HG03571 (cell line): ENCODE results near the gene IFT122.

Source experiments
- ATAC-seq: cut with Tn5 transposase; IDR thresholded peaks from one replicate; pipeline ENCODE4 v1.9.1; 2021; ENCODE audit not compliant: unreplicated experiment

IFT122 gene

GRCh38 chr3:129439226-129439816, 703 bp upstream of the IFT122 start:
- ATAC-seq, result peak; percentile 7

DNA sequence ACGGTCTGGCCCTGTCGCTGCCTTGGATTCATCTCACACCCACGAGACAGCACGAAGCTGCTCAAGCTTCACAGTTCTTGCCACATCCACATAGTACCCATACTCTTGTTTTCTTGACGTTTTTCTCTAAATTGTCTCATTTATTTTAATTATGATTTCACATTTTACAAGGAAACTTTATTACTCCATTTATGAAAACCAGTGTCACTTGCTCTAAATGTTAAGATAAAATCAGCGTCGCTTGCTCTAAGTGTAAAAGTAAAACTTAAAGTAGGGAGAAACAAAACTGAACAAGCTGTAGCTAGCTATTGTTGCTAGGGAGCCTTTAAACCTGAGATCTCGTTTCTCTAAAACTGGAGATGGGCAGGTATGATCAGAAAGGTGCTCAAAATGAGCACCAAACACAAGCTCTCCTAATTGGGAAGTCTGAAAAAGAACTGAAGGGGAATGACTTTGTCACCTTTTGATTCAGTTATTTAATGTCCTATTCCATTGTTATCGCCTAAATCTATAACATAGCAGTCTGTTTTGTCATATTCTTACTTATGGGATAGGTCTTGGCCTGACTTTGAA, 680 bp downstream of the IFT122 start:
- ATAC-seq, result no peak

DNA sequence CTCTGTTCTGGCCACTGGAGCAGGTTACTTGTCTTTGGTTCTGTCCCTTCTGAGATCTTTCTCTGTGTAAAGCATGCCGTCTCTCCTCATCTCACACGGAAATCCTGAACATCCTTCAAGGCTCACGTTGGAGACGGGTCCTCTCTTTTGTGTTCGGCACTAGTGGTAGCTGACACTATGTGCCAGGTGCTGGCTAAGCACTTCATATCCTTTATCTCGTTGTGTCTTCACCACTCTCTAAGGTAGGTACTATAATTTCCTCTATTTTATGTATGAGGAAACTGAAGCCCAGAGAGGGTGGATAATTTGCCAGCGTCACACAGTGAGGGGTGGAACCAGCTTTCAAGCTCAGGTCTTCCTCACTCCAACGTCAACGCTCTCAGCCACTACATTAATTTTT, 1.2 kb downstream of the IFT122 start:
- no peak for ATAC-seq

- ATAC-seq, result no peak
These were observed 1.8 kb downstream of the IFT122 start for GRCh38 chr3:129441782-129442181.

DNA sequence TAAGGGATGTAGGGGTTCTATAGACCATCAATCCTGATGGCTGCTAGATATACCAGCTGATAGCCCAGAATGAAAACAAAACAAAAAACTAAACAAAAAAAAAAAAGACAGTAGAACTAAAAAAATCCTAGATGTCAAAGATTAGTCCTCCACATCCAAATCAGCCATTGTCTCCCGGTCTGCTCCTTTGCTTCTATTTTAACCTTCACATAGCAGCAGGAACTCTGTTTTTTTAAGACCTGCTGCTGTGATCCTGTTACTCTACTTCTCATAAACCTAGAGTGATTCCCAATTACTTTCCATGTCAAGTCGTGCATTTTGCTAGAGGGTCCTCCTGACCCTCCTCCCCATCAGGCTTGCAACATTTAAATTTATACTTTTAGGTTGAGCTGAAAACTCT, 2.5 kb downstream of the IFT122 start:
- no peak for ATAC-seq

GRCh38 chr3:129442947-129443346, 2.9 kb downstream of the IFT122 start:
- ATAC-seq, result no peak

GRCh38 chr3:129445471-129445870, 5.4 kb downstream of the IFT122 start:
- ATAC-seq, result no peak

DNA sequence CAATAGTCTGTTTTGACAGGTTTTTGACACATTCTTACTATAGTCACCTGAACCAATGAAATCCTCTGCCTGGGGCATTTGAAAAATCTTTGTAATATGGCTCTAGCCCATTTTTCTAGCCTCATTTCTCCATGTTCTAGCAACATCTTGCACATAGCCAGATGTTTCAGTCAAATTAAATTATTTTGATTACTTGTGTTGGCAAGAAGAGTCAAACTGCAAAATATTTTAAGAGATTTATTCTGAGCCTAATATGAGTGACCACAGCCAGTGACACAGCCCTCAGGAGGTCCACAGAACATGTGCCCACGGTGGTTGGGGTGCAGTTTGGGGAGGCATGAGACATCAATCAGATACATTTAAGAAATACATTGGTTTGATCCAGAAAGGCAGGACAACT, 6.9 kb downstream of the IFT122 start:
- no peak for ATAC-seq

- no peak for ATAC-seq
These were observed 8.3 kb downstream of the IFT122 start for GRCh38 chr3:129448186-129448895.

DNA sequence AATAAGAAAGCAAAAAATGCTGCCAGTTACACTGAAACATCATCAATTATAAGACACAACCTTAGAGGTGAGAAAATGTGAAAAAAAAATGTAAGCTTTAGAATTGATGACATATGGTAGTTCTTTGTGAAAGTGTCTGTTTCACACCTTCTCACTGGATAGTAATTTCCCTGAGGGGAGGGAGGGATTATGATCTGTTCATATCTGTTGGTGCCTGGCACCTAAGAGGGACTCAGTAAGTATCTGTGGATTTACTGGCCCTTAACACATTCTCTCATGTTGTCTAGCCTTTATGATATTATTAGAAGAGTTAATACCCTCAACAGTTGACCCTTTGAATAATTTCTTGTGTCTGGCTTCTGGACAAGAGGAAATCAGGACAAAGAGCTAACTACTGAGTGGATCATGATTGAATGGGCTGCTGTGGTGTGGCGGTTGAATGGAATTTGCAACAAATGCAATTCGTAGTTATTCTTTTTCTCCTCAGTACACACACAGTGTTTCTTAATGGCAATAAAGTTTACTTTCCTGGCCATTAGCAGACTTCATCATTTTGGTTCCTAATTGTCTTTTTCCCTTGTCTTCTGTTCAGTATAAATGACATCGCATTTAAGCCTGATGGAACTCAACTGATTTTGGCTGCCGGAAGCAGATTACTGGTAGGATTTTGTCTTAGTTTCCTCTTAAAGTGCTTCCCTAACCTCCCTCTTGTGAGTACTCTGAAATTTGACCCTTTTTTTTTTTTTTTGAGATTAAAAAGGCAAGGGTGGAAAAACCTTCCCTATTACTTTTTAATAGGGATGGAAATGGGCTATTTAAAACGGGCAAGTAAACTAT, 9.5 kb downstream of the IFT122 start:
- ATAC-seq, result no peak

DNA sequence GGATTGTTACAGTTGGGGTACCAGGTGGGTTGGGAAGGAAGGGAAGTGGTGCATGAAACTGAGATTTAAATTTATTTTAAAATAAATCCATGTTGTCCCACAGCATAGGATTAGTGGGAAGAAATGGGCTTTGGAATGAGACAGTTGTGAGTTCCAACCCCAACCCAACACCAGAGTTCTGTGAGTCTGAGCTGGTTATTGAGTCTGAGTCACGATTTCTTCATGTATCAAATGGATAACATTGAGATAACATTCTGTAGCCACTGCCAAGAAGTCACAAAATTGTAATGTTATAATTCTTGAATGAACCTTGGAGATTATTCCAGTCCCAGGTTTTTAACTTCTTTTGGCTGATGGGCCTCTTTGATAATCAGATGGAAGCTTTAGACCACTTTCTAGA, 13.7 kb downstream of the IFT122 start:
- ATAC-seq, result no peak

DNA sequence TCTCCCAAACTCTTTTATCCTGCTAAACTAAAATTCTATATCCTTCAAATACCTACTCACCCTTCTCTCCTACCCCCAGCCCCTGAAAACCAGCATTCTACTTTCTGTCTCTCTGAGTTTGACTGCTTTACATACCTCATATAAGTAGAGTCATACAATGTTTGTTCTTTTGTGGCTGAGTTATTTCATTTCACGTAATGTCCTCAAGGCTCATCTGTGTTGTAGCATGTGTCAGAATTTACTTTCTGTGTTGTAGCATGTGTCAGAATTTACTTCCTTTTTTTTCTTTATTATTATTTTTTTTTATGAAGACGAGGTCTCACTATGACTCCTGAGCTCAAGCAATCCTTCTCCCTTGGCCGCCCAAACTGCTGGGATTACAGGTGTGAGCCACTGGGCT, 20.1 kb downstream of the IFT122 start:
- no peak for ATAC-seq

GRCh38 chr3:129460572-129460971, 20.5 kb downstream of the IFT122 start:
- no peak for ATAC-seq

DNA sequence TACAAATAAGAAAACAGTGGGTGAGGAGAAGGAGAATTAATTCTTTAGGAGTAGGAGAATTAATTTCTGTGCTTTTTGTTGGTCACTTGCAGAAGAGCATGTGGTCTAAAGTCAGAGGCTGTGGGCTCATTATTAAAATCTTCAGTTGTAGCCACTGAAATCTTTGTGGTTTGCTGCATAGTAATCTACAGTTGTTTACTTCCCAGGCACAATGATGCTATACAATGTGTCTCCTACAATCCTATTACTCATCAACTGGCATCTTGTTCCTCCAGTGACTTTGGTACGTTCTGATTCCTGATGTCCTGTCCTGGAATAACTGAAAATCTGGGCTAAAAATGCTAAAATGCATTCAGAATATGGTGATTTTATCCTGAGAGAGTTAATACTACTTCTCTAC, 21.0 kb downstream of the IFT122 start:
- ATAC-seq, result no peak

GRCh38 chr3:129461461-129462146, 21.6 kb downstream of the IFT122 start:
- ATAC-seq, result no peak

DNA sequence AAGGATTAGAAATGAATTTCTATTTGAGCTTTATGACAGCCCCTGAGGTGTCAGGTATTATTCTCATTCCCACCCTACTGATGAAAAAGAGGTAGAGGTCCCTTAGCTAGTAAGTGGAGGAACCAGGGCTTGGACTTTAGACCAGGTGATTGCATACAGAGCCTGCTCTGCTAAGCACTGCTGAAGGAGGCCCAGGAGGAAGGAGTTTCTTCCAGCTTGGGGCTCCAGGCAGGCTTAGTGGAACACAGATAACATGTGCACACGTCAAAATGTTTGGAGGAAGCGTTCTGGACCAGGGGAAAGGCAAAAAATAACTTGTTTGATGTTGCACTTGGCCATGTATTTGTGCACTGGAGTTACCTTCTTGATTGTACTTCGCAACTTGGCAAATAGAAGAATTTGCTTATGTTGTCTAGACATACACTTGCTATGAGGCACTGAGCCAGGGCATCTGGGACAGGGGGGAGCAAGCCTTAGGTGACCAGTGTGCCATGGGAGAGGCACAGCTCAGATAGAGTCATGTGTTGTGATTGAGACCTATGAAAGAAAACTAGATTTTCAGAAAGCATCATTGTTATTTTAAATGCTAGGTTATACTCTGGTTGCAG, 22.4 kb downstream of the IFT122 start:
- ATAC-seq, result no peak

GRCh38 chr3:129463094-129463493, 23.1 kb downstream of the IFT122 start:
- no peak for ATAC-seq

GRCh38 chr3:129463716-129464115, 23.7 kb downstream of the IFT122 start:
- no peak for ATAC-seq

GRCh38 chr3:129467932-129468331, 27.9 kb downstream of the IFT122 start:
- ATAC-seq, result no peak

DNA sequence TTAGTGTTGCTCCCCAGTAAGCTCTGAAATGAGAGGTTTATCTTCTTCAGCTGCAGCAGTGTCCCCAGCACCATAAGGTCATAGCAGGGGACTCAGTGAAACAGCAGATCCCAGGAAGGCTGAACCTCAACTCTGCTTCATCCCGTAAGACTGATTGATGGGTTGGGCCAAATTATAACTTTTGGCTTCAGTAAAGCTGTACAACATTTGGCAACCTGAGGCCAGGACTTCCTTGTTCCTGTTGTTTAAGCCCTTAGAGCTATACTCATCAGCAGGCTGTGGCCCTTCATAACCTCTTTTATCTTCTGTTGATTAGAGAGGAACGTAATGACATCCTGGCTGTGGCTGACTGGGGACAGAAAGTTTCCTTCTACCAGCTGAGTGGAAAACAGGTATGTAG, 29.0 kb downstream of the IFT122 start:
- no peak for ATAC-seq

- ATAC-seq, result no peak
These were observed 30.8 kb downstream of the IFT122 start for GRCh38 chr3:129470861-129471260.
